GM12878 (cell line): Measurements from ENCODE around the gene SMAD9. TPM values are rescaled to one million over a fixed set of nuclear protein-coding genes. Genes with fewer than 3 reads are reported as not detected.

Source experiments
- ATAC-seq: fragments of 200-7000 bp; cut with Tn5 transposase; 3 replicates; pipeline ENCODE4 v1.9.1; 2020; ENCODE audit warnings: mild to moderate bottlenecking, moderate library complexity
- BruUV-seq: library from RNA; stranded (reverse); fragments of 400-500 nt; replicated peaks from 2 replicates; lab custom pipeline; 2021; lab: Mats Ljungman, UMichigan
- CTCF ChIA-PET: fragments of 300-600 bp; sonication (Branson Sonifier 250); formaldehyde crosslinking; extraction: SDS; loops from one replicate; lab custom pipeline; 2021; ENCODE audit warnings: inconsistent platforms; lab: Yijun Ruan, JAX
- POLR2A ChIA-PET: fragments of 350-600 bp; formaldehyde crosslinking; extraction: SDS; loops from one replicate; lab custom pipeline; 2021; ENCODE audit warnings: inconsistent platforms; lab: Charles Lee
- RAD21 ChIA-PET: fragments of 300-600 bp; sonication (Branson Sonifier 250); formaldehyde crosslinking; loops from one replicate; lab custom pipeline; 2023; ENCODE audit warnings: antibody characterized with exemption; ENCODE audit not compliant: unreplicated experiment; lab: Charles Lee
- SMC1A ChIA-PET: fragments of 300-600 bp; sonication (Branson Sonifier 250); formaldehyde crosslinking; loops from one replicate; lab custom pipeline; 2023; ENCODE audit not compliant: unreplicated experiment, uncharacterized antibody; lab: Charles Lee
- DNase-seq: peaks from one replicate; pipeline ENCODE4 v3.0.0-alpha.2; 2011; ENCODE audit warnings: low read depth, low spot score
- FAIRE-seq: peaks from 3 replicates; lab custom pipeline; 2011; peaks lifted over from hg19 to GRCh38; lab: Jason Lieb, UNC
- H2AFZ ChIP-seq: 2 replicates; pipeline ENCODE4 v1.6.0; 2011; ENCODE audit warnings: low read depth, low read length, control low read depth; ENCODE audit not compliant: control insufficient read depth
- H3K27ac ChIP-seq: 2 replicates; pipeline ENCODE4 v1.5.1; 2011; ENCODE audit warnings: control low read depth; ENCODE audit not compliant: control insufficient read depth, insufficient read depth
- H3K27me3 ChIP-seq, 2 experiments: replicated peaks in 1 of 2; 2 replicates each; pipeline versions ENCODE4 v1.6.0 to v1.6.1; 2011; ENCODE audit warnings: low read length in 1 of 2; ENCODE audit not compliant: control insufficient read depth in 2 of 2, insufficient read depth in 2 of 2
- H3K36me3 ChIP-seq, 2 experiments: 2 replicates each; pipeline ENCODE4 v1.5.1; 2011; ENCODE audit warnings: low read length in 1 of 2; ENCODE audit not compliant: control insufficient read depth in 2 of 2, insufficient read depth in 2 of 2
- H3K4me1 ChIP-seq: 2 replicates; pipeline ENCODE4 v1.6.1; 2011; ENCODE audit warnings: mild to moderate bottlenecking, low read length, moderate library complexity, mixed read lengths; ENCODE audit not compliant: control insufficient read depth, insufficient read depth
- H3K4me2 ChIP-seq: 2 replicates; pipeline ENCODE4 v1.6.0; 2011; ENCODE audit warnings: control low read depth; ENCODE audit not compliant: control insufficient read depth, insufficient read depth
- H3K4me3 ChIP-seq: fragments of 200-600 bp; sonication (generic); 2 replicates; pipeline ENCODE4 v1.5.1; 2016
- H3K79me2 ChIP-seq: 2 replicates; pipeline ENCODE4 v1.6.0; 2011; ENCODE audit warnings: low read length; ENCODE audit not compliant: control insufficient read depth, insufficient read depth
- H3K9ac ChIP-seq: 2 replicates; pipeline ENCODE4 v1.8.0; 2011; ENCODE audit warnings: low read length, control low read depth, mixed read lengths; ENCODE audit not compliant: control insufficient read depth, insufficient read depth
- H3K9me3 ChIP-seq: replicated peaks from 3 replicates; pipeline ENCODE4 v1.5.1; 2011; ENCODE audit warnings: mild to moderate bottlenecking, low read length; ENCODE audit not compliant: control insufficient read depth, insufficient read depth
- H4K20me1 ChIP-seq: 2 replicates; pipeline ENCODE4 v1.6.0; 2011; ENCODE audit not compliant: control insufficient read depth, insufficient read depth
- MXI1 ChIP-seq: fragments of 150-350 bp; IDR thresholded peaks from 2 replicates; pipeline ENCODE4 v1.6.1; 2011; ENCODE audit warnings: low read depth, mild to moderate bottlenecking, inconsistent platforms, low read length, improper control_type of control experiment
- PML ChIP-seq: IDR thresholded peaks from 2 replicates; pipeline ENCODE4 v1.6.1; 2012; ENCODE audit warnings: low read length, inconsistent platforms
- WGBS: methylation state at CpG from one replicate; pipeline ENCODE4 v1.1.6; 2016; ENCODE audit warnings: low lambda C conversion rate; ENCODE audit not compliant: insufficient replicate concordance, insufficient coverage; ENCODE audit errors: missing lambda C conversion rate; 5-methylcytosine and 5-hydroxymethylcytosine counted together
- in situ Hi-C: fragments of 300-500 bp; cut with MboI; formaldehyde crosslinking; loops from 9 replicates; pipeline ENCODE4 v1.14.3; 2018; ENCODE audit warnings: mixed read lengths
- intact Hi-C: fragments of 100-400 bp; cut with micrococcal nuclease; formaldehyde crosslinking; loops from one replicate; pipeline ENCODE4 v1.14.2; 2022; ENCODE audit not compliant: unreplicated experiment
- polyA plus RNA-seq, 11 experiments: library from polyadenylated mRNA; depleted of rRNA in 4 of 11; unstranded in 6 of 11; stranded (reverse) in 5 of 11; fragments of >200 nt; fragmentation: Nextera tagmentation in 4 of 11; fragmentation: Illumina TruSeq in 1 of 11; extraction: Ambion mirVana in 4 of 11; extraction: Trizol in 1 of 11; gene quantifications; 1 replicate in 1 of 11; 2 replicates in 10 of 11; pipeline versions ENCODE4 v1.2.1 to v1.2.3, GENCODE V29; 2011 to 2016; ENCODE audit warnings: inconsistent platforms in 2 of 11, missing spikeins in 2 of 11, low read depth in 1 of 11
- total RNA-seq, 4 experiments: library from RNA; depleted of rRNA in 3 of 4; stranded (reverse); fragments of >200 nt in 3 of 4; fragmentation: Illumina TruSeq in 1 of 4; extraction: Trizol in 1 of 4; gene quantifications; 2 replicates each; pipeline versions ENCODE4 v1.2.1 to v1.2.3, GENCODE V29; 2013 to 2021
- TF ChIP-seq, protein P1 (sequence below): IDR thresholded peaks from 2 replicates; pipeline ENCODE4 v1.6.1; 2011; ENCODE audit warnings: low read depth, low read length, improper control_type of control experiment, borderline replicate concordance
- TF ChIP-seq, protein P2 (sequence below): fragments of 150-350 bp; IDR thresholded peaks from 2 replicates; pipeline ENCODE4 v1.6.1; 2016; ENCODE audit warnings: low read depth, low read length

SMAD9 gene
- total and polyA plus RNA-seq, 10 of the 15 experiments (the other 5 are each of a cell fraction or from before 2014, with no cell fraction given), result 0.22 to 0.69 (median 0.42) TPM; not detected in 6

DNA sequence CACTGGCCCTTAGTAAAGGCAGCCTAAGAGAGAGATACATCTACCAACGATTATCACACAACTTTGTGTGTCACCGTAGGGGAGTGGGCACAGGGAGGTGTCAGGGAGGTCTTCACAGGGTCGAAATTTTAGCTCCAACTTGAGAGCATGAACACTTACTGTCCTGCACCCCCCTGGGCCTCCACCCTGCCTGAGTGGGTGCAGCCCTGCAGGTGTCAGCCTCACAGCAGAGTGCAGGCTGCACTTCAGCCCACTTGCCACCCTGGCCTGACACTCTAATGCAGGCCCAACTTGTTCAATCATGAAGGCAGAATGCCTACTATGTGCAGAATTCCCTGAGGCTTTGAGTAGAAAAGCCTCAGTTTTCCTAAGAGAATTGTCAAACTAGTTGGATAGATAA lies 4.0 kb upstream of the SMAD9 start:
- Histone ChIP-seq H3K36me3 (no peaks in the 10 kb centered on the region), H3K4me2 (no peak overlapping the region), H3K4me3 (no peak overlapping the region), H3K27me3 (peaks cover 4 to 6% of the 10 kb centered on the region in 2 experiments), H3K4me1 (peaks cover 4% of the 10 kb centered on the region), H3K9me3 (no peaks in the 10 kb centered on the region), H3K27ac (no peak overlapping the region), H3K9ac (no peak overlapping the region), H2AFZ (no peak overlapping the region), H4K20me1 (no peaks in the 10 kb centered on the region; the same call in 1 of the 2 replicates), H3K79me2 (no peaks in the 10 kb centered on the region)
- CTCF ChIA-PET, result no interaction called here
- TF ChIP-seq PML (no peak), MXI1 (no peak)
- TF ChIP-seq, protein P1, sequence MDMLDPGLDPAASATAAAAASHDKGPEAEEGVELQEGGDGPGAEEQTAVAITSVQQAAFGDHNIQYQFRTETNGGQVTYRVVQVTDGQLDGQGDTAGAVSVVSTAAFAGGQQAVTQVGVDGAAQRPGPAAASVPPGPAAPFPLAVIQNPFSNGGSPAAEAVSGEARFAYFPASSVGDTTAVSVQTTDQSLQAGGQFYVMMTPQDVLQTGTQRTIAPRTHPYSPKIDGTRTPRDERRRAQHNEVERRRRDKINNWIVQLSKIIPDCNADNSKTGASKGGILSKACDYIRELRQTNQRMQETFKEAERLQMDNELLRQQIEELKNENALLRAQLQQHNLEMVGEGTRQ, result no peak
- TF ChIP-seq, protein P2, sequence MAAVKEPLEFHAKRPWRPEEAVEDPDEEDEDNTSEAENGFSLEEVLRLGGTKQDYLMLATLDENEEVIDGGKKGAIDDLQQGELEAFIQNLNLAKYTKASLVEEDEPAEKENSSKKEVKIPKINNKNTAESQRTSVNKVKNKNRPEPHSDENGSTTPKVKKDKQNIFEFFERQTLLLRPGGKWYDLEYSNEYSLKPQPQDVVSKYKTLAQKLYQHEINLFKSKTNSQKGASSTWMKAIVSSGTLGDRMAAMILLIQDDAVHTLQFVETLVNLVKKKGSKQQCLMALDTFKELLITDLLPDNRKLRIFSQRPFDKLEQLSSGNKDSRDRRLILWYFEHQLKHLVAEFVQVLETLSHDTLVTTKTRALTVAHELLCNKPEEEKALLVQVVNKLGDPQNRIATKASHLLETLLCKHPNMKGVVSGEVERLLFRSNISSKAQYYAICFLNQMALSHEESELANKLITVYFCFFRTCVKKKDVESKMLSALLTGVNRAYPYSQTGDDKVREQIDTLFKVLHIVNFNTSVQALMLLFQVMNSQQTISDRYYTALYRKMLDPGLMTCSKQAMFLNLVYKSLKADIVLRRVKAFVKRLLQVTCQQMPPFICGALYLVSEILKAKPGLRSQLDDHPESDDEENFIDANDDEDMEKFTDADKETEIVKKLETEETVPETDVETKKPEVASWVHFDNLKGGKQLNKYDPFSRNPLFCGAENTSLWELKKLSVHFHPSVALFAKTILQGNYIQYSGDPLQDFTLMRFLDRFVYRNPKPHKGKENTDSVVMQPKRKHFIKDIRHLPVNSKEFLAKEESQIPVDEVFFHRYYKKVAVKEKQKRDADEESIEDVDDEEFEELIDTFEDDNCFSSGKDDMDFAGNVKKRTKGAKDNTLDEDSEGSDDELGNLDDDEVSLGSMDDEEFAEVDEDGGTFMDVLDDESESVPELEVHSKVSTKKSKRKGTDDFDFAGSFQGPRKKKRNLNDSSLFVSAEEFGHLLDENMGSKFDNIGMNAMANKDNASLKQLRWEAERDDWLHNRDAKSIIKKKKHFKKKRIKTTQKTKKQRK, result no peak
- SMC1A ChIA-PET, result no interaction called here
- FAIRE-seq (no peak), ATAC-seq (no peak), DNase-seq (no peak)
- in situ Hi-C loops, result no loop called here
- RAD21 ChIA-PET, result no interaction called here
- 32% methylated on average over 3 of the region's 3 CpGs for WGBS
- intact Hi-C loops, result no loop called here
- BruUV-seq, result no TSS peak
- POLR2A ChIA-PET, result no interaction called here
